Activated CD4-positive, alpha-beta T cell treated with anti-CD3 and anti-CD28 coated beads, Interleukin-2, Interleukin-6, amounts not matched to agents 100 ng/mL and 50 ng/mL, durations not matched to agents 16 hours and 8 hours (primary cell): ENCODE results near the gene CFAP74.

ENCODE experiments used
- DNase-seq: peaks from one replicate; pipeline ENCODE4 v3.0.0-alpha.2; 2020

CFAP74 gene

DNA sequence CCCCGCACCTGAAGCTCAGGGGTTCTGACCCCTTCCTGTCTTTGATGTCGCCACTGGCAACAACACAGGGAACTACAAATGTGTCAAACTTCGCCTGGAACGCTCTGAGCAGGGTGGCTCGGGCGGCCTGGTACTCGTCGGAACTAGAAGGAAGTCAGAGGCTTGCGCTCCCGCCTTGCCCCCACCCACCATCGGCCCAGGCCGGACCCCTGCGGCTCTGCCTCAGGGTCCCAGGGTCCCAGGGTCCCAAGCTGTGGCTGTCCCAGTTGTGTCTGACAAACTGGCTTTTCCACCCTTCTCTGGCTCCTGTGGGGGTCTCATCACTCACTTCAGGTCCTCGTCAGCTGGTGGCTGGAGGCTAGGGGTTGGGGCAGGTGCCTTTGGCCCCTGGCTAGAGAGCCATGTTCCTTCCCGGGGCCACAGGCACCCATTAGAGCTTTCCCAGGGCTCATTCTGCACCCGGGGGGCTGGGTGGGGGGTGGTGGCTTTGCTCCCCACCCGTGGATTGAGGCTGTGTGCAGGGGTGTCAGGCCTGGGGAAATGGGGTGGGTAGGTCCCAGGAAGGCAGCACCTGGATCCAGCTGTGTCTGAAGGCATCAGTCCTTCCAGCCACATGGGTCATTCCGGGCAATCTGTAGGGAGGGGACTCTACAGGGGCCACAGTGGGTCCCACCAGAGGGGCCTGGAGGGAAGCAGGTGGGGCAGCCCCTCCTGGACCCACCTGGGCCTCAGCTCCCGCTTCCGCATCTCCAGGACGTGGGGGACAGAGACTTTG is 76.5 kb downstream of the CFAP74 start:
- DNase-seq: no peak

DNA sequence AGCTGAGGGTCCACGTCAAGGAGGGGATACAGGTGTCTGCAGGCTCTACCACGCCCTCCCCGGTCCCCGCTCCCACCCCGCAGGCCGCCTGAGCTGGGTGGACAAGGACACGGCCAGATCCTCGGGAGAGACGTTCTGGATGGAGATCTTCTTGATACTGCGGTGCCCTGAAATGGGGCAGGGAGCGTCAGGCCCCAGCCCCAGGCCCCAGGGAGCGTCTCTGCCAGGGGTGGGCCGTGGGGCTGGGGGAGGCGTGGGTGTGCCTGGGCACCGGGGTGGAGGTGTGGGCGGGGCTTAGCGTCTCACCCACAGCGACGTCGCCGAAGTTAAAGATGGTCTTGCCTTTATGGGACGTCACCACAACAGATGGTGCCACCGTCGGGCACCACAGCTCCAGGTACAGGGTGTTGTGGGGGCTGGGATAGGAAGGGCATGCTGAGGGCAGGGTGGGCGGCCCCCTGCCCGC is 77.2 kb downstream of the CFAP74 start:
- no peak for DNase-seq

DNA sequence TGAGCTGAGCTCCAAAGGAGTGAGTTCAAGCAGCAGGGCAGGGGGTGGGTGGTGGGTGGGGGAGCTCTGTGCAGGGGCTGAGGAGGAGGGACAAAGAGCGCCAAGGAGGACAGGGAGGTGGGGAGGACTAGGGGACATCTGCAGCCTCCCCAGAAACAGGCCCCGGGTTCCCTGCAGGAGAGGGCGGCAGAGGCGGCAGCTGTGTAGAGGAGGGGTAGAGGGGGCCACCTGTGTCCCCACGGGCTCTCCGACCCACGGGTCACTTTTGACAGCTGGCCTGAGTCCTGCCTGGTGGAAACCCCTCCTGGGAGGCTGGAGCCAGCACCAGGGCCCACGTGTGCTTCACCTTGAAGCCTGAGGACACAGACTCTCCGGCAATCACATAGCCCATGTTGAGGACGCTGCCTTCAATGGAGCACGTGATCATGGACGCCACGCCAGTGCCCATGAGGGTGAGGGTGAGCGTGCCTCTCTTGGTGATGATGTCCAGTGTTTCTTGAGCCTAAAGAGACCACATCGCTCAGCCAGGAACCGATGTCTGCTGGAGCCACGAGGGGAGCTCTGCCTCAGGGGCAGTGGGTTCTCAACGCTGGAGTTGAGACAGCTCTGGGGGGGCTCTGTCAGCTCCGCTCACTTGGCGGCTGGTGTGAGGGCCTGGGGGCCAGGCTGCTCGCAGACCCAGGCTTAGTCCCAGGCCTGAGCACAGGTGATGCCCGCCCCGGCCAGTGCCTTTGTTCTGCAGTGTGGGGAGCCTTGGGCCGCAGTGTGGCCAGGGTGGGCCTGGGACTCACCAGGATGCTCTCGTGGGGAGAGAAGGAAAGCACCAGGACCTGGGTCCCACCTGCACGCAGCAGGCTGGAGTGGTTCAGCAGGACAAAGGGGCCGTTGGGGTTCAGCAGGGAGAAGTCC is 77.9 kb downstream of the CFAP74 start:
- no peak for DNase-seq

DNA sequence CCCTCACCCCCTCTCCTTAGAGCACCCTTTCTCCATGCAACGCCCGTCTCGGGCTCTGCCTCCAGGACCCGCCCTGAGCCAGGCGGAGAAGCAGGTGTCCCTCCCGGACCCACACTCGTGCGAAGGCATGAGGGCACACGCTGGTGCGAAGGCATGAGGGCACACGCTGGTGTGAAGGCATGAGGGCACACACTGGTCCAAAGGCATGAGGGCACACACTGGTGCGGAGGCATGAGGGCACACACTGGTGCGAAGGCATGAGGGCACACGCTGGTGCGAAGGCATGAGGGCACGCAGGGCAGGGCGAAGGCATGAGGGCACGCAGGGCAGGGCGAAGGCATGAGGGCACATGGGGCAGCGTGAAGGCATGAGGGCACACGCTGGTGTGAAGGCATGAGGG is 78.7 kb downstream of the CFAP74 start:
- DNase-seq: no peak

DNA sequence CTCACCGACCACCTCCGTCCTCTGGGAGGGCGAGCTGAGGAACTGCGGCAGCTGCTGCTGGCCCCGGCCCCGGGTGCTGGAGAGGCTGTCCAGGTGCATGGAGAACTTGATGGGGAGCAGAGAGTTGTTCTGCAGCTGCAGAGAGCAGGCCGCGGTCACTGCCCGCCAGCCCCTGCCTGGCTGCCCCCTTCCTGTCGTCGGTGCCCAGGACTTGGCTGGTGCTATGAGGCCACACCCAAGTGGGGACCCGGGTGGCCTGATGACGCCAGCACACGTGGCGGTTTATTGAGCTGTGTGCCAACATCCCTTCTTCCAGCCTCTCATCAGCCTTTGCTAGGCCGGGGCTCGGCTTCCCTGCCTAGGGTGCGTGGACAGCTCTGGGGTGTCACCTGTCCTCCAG is 79.2 kb downstream of the CFAP74 start:
- no peak for DNase-seq

DNA sequence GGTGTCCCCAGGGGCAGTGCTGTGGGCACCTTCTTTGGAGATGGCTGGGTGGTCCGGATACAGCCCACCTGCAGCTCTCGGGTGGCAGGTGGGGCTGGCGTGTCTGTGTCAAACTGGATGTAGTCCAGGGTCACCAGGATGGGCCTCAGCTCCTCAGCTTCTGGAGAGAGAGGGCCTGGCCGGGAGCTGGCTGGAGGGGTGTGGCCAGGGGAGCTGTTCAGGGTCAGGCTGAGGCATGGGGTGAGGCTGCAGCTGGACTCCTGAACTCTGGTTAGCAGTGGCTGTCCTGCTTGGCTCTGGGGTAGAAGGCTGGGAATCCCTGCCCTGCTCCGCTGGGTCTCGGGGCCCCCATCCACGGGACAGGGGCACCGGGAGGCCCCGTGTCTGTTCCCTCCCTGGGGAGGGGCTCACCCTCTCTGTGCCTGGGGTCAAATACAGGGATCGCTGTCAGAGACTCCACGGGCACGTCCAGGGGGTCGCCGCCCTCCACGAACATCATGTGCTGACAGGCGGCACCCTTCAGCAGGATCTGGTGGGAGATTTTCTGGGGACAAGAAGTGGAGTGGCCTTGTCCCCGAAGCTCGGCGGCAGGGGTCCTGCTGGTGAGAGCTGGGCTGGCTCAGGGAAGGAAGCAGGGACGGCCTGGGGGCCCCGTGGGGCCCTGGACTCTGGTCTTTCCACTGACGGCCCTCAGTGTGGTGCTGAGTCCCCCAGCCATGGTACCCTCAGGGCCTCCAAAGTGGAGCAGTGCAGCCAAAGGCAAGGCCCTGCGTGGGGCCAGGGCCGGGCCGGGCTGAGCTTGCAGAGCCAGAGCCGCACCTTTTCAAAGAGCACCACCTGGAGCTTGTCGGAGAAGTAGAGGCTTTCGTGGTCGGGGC is 80.4 kb downstream of the CFAP74 start:
- no peak for DNase-seq

DNA sequence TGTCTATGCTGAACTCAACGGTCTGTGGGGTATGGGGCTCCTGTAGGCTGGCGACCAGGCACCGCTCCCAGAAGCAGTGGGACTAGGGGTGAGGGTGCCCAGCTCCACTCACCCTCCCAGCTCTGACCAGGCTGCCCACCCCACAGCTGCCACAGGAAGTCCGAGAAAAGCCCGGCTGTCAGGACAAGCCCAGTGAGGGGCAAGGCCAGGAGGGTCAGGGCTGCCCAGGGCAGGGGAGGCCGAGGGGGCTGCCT is 81.0 kb downstream of the CFAP74 start:
- no peak for DNase-seq

DNA sequence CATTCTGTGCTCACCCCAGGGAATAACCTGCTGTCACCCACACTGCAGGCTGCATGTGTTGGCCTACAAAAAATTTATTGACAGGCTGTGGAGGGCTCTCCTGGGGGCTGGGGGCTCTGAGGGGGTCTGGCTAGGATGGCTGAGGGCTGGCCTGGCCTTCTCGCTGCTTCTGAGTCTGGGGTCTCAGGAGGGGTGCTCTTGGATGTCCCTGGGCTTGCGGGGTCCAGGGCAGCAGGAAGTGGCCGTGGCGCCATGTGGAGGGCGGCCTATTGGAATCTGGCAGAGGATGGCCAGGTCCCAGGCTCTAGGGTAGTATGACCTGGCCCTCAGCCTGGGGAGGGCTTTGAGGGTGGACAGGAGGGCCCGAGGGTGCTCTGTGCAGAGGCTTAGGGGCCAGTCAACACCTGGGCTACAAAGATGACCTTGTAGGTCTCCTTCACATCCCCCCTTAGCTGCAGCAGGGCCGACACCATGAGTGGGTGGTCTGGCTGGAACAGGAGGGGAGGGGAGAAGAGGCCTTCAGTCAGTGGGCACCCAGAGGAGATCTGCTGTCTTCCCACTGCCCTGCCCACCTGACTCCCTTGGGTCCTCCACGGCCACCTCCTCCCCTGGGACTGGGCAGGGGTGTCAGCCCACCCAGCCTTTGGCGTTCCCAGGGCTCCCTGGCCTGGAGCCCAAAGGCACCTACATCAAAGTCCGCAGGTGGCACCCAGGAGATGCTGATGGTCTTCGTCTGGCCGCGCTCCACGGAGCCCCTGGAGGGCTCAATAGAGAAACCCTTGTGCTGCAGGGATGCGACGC is 81.5 kb downstream of the CFAP74 start:
- no peak for DNase-seq

DNA sequence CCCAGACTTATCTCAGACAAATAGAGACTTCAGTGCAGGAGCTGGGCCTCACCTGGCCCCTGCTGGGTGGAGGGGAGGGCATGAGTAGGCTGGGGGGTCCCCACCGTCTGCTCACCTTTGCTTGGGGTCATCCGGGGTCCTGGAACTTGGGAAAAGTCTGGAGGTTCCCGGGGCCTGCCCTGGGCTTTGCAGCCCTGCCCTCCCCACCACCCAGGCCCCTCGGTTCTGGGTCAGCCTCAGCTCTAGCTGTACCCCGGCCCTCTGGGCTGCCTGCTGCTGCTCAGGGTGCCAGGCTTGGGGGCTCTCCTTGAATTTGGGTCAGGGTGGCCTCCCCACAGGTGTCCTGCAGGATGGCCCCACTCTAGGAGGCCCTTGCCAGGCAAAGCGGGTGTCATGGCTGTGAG is 82.1 kb downstream of the CFAP74 start:
- no peak for DNase-seq

DNA sequence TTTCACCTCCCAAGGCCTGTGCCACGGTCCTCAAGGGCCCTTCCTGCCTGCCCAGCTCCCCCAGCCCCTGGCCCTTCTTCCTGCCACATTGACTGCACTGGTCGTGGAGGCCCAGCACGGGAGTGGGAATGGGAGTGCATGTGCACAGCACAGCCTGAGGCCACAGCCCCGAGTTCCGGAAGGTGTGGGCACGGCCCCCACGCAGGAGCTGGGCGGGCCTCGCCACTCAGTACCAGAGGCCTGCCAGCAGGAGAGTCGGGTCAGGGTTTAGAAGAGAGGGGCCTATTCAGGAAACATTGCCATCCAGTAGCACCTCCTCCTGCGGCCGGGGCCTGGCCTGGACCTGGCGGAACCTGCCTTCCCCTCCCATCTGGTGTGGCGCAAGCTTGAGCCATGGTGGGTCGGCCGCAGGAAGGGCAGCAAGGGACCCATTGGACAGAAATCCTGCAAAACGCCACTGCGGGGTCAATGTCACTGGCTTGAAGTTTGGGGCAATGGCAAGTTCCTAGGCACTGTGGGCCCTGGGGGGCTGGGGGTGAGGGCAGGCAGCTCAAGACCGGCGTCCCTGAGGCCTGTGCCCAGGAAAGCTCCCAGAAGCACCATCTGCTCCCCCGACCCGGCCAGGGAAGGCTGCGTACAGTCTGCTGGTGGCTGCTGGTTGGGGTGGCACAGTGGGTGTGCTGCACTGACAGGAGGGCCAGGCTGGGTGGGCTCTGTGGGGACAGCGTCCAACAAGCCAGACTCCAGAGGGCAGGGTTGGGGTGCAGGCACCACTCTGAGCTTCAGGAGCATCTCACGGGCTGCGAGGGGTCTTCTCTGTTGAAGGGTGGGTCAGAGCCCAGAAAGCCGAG is 82.8 kb downstream of the CFAP74 start:
- no peak for DNase-seq

DNA sequence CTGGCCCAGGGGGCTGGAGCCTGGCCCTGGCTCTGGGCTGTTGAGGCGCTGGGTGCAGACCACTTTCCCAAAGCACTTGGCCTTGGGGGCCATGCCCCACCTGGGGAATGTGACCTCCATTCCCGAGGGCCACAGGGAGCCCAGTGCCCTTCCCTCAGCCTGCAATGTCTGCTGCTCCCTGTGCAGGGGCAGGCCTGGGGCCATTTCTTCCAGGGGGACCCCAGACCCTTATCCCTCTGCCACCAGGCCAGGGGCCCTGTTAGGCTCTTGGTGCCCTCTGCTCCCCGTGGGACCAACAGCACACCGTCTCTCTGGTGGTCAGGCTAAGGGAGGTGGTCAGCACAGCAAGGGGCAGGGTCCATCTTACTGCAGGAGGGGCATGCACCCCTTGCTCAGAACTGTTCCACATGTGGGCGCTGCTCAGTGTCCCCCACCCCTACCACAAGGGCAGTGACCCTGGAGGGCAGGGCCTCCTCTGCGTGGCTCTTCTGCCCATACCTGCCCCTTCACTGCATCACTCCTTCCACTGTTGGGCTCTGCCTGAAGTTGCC is 83.5 kb downstream of the CFAP74 start:
- DNase-seq: no peak

DNA sequence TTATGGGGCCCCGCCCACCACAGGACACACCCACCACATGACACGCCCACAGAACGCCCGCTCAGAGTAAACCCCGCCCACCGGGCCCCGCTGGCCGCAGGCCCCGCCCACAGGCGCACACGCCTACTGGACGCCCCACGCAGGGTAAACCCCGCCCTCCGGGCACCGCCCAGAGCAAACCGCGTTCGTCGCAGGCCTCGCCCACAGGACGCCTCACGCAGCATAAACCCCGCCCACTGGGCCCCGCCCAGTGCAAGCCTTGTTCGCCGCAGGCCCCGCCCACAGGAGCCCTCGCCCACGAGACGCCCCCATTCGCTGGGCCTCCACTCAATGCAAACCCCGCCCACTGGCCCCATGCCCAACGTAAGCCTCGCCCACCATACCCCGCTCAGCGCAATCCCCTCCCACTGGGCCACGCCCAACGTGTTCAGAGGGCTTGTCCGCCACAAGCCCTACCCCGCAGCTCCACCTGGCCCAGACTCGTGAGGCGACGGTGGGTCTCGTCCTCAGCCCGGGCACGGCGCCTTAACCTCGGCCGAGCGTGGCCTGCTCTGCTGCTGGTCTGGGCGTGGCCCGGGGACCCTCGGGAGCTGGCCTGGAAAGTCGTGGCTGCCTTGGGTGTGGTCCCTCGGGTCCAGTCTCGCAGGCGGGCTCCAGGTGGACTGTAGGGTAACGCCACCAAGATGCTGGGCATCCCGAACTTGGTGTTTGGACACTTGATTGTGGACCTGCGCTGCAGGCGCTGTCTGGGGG is 84.1 kb downstream of the CFAP74 start:
- peak; percentile 100 for DNase-seq

DNA sequence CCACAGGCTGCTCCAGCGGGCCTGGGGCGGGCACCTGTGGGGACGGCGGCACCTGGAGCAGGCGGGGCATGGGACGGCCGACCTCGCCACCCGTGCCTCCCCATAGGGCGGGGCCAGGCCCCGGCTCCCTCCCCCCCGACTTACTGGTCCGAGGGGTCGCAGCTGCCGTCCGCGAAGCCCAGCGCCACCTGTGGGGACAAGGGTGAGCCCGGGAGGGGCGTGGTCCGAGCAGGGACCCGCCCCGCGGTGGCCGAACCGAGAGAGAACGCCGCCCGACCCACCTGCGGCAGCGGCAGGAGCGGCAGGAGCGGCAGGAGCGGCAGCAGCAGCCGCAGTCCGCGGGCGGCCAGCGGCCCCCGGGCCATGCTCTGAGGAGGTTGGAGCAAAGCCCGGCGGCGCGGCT is 84.7 kb downstream of the CFAP74 start, which contains the start of gene TMEM52:
TSS of gene TMEM52 (minus strand) at position 379 of the 403 bp plus-strand sequence. CDS start at position 365, 14 bp downstream.
- no peak for DNase-seq

DNA sequence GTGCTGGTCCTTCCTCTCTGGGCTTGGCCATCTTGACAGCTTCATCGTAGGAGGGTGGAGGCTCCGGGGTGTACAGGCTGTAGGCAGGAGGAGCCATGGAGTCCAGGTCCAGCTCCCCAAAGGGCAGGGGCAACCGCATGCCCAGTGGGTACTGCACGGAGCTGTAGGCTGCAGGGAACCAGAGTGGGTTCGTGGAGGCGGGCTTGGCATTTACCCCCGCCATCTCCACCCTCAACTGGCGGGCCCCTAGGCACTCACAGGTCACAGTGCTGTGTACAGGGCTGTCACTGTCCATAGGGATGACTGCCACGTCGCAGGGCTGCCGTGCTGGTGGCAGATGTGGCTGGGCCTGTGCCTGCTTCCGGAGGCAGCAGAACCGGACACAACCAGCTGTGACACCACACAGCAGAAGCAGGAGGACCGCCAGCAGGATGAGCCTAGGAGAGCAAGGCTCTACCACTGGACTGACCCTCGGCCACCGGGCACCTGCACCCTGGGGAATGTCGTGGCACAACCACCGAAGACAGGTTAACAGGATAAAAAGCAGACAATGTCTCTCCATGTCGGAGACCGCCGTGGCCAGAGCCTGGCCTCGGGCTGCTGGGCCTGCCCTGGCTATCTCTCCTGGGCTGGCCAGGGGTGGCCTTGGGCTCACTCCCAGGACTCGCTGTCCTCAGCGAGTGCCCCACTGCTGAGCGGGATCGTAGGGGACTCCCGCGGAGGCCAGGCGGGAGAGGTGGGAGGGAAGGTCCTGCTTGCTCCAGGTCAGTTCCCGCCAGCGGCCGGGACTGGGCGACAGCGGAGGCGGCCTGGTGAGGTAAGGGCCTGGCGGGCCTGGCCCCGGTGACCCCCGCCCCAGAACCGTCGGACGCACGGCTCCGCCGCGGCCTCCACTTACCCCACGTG is 85.3 kb downstream of the CFAP74 start:
- no peak for DNase-seq

DNA sequence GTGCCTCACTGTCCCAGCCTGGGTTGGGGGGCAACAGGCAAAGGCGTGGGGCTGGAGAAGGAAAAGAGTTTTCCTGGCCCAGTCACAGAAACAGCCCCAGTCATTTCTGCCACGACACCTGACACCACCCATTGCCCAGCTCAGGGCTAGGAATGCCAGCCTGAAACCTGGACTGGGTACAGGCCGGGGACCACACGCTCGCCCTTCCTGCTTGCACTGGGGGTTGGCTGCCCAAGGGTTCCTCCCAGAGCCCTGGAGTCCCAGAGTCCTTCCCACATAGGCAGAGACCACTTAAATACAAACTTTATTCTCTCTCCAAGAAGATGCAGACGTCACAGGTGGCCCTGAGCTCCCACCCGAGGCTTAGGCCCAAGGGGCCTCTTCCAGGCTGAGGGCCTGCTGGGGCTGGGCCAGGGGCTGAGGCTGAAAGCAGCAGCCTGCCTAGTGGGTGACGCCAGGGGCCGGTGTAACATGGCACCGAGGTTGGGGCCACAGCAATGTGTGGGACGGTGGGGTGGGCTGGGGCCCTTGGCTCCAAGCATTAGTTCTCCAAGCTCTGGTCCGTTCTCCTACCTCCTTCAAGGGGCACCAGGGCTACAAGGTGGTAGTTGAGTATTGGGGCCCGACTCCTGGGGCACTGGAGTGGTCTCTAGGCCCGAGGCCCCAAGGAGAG is 86.1 kb downstream of the CFAP74 start:
- DNase-seq: no peak

DNA sequence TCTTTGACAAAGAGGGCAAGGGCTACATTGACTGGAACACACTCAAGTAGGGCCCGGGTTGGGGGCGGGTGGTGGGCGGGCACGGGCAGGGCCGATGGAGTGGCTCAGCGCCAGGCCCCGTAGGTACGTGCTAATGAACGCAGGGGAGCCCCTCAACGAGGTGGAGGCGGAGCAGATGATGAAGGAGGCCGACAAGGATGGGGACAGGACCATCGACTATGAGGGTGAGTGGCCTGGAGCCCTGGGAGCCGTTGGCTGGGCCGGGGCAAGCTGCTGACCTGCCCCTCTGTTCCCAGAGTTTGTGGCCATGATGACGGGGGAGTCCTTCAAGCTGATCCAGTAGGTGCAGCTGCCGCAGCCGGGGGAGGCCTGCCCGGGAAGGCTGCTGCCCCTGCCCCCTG is 86.7 kb downstream of the CFAP74 start:
- DNase-seq: no peak

DNA sequence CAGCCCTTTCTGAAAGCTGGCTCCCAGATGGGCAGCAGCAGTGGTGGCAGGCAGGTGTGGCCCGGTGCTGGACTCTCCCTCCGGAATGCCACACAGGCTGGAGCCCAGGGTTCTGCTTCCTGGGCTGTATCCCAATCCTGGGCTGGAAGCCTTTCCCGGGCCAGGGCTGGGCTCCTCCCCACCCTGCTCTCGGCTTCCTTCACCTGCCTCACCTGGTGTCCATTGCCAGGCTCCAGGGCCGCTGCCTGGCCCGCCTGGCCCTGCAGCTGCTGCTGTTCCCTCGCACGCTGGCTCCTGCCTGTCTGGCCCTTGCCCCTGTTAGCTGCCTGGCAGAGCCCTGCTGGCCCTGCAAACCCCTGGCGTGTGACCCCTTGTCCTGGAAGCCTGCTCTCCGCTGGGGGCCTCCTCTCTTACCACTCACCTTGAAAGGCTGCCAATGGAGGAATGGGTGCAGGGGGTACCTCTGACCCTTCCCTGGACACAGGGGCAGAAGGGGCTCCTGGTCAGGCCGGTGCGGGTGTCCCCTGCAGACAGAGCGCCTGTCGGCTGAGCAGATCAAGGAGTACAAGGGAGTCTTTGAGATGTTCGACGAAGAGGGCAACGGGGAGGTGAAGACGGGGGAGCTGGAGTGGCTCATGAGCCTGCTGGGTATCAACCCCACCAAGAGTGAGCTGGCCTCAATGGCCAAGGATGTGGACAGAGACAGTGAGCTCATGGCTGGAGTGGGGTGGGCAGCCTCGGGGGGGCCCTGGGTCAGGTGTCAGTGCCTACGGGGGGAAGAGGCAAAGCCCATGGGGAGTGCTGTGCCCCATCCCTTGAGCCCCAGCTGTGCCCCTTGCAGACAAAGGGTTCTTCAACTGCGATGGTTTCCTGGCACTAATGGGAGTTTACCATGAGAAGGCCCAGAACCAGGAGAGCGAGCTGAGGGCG is 87.4 kb downstream of the CFAP74 start:
- no peak for DNase-seq
